Heart left ventricle (tissue), 16 donors: ENCODE data around the gene KTI12. TPM values are rescaled to one million over a fixed set of nuclear protein-coding genes. Genes with fewer than 3 reads are reported as not detected.

ENCODE experiments used
- ATAC-seq, 4 donors: fragments of 200-7000 bp; cut with Tn5 transposase; one replicate each; pipeline ENCODE4 v1.9.1; 2020 to 2022; ENCODE audit warnings: moderate library complexity in 4 of 4, mild to moderate bottlenecking in 3 of 4, moderate number of reproducible peaks in 1 of 4
- DNase-seq, 5 donors: peaks; one replicate each; pipeline ENCODE4 v3.0.0-alpha.2; 2020
- H3K27ac ChIP-seq, 12 donors: fragments of 200-600 bp; sonication (generic) in 4 of 12; one replicate each; pipeline versions ENCODE4 v1.5.0 to v1.8.0; 2016 to 2022; ENCODE audit warnings: mild to moderate bottlenecking in 2 of 12
- H3K27me3 ChIP-seq, 9 donors: fragments of 200-600 bp; sonication (generic) in 2 of 9; one replicate each; pipeline versions ENCODE4 v1.5.1 to v1.8.0; 2016 to 2022; ENCODE audit warnings: mild to moderate bottlenecking in 3 of 9
- H3K36me3 ChIP-seq, 9 donors: fragments of 200-600 bp; sonication (generic) in 2 of 9; one replicate each; pipeline versions ENCODE4 v1.5.0 to v1.8.0; 2018 to 2022; ENCODE audit warnings: mild to moderate bottlenecking in 2 of 9
- H3K4me1 ChIP-seq, 12 donors: fragments of 200-600 bp; sonication (generic) in 4 of 12; one replicate each; pipeline versions ENCODE4 v1.5.0 to v1.8.0; 2016 to 2022; ENCODE audit warnings: mild to moderate bottlenecking in 3 of 12
- H3K4me3 ChIP-seq, 12 donors: fragments of 200-600 bp; sonication (generic) in 4 of 12; one replicate each; pipeline versions ENCODE4 v1.5.0 to v1.8.0; 2017 to 2022; ENCODE audit warnings: mild to moderate bottlenecking in 9 of 12, moderate library complexity in 4 of 12
- H3K9me3 ChIP-seq, 12 donors: fragments of 200-600 bp; sonication (generic) in 4 of 12; one replicate each; pipeline versions ENCODE4 v1.5.0 to v1.8.0; 2016 to 2022; ENCODE audit warnings: mild to moderate bottlenecking in 1 of 12
- CTCF ChIP-seq, 12 donors: fragments of 200-600 bp; sonication (generic) in 4 of 12; IDR thresholded peaks; one replicate each; pipeline versions ENCODE4 v1.5.0 to v1.8.0; 2018 to 2022; ENCODE audit warnings: antibody characterized with exemption in 12 of 12, mild to moderate bottlenecking in 5 of 12
- POLR2A ChIP-seq, 2 donors: fragments of 450-650 bp; IDR thresholded peaks; one replicate each; pipeline ENCODE4 v1.6.1; 2017; ENCODE audit warnings: antibody characterized with exemption in 2 of 2, mild to moderate bottlenecking in 2 of 2, moderate library complexity in 2 of 2
- WGBS, 4 donors: extraction: QIAGEN DNeasy Blood & Tissue Kit in 2 of 4; methylation state at CpG; one replicate each; pipeline versions ENCODE4 v1.1.5 to v1.1.7; 2013 to 2018; 5-methylcytosine and 5-hydroxymethylcytosine counted together
- intact Hi-C, 10 donors: fragments of 100-400 bp; cut with DNase I; formaldehyde crosslinking; loops; one replicate each; pipeline versions ENCODE4 v1.11.1 to v1.14.2; 2022
- polyA plus RNA-seq, 2 donors: library from polyadenylated mRNA; stranded (reverse); fragments of 200-250 nt; gene quantifications; one replicate each; pipeline ENCODE4 v1.2.3, GENCODE V29; 2013
- total RNA-seq, 9 donors: library from RNA; depleted of rRNA in 2 of 9; stranded (reverse); fragments of >200 nt in 2 of 9; fragmentation: NEBNext Ultra II Directional in 3 of 9; extraction: Animal tissue kit (Norgen Biotek cat#: 25700) in 3 of 9; gene quantifications; one replicate each; pipeline versions ENCODE4 v1.1.0 to v1.2.4, GENCODE V29; 2016 to 2023
- donor health status: ischemic (EF 13 %, LVEDD 7.1; RV severe dilation, severe dysfunction).
- donor health status: healthy with polysubstance abuse.
- donor health status: DM: no; HTN: yes; CAD: no.
- donor health status: DM: no; HTN: no; CAD: no.
- donor health status: ischemic (EF 25% LVEDD 6.9; RV normal size, moderate dysfunction).
- donor health status: ischemic (EF 25% LVEDD 5.7; RV mildly dilated, moderate dysfunction).
- donor health status: healthy.
- donor health status: DM: yes; HTN: yes; CAD: no.
- donor health status: ischemic (EF 35%, LVEDD 5.7; RV mildly dilated, moderate dysfunction).
- donor health status: nonischemic (EF 11% LVEDD 7.7; RV severe dilation, severe dysfunction).
- donor health status: DM: yes; HTN: yes; CAD: no.
- donor health status: PGD.
- donor health status: ischemic (EF 29% LVEDD 5.4; RV normal size, mild dysfunction).
- donor health status: nonischemic (EF 23%, LVEDD 6.1; RV moderate dilation, normal function).

The KTI12 gene
- total and polyA plus RNA-seq, 11 donors: 2.4 to 10.3 (median 4.2) TPM

- Histone ChIP-seq H3K4me3 (no peak overlapping the region), H3K36me3 (peaks cover 0 to 51% (median 37%) of the 10 kb centered on the region in 9 donors), H3K27ac (no peak overlapping the region), H3K27me3 (no peaks in the 10 kb centered on the region), H3K9me3 (no peaks in the 10 kb centered on the region), H3K4me1 (peaks cover 0 to 32% (median 16%) of the 10 kb centered on the region in 12 donors)
- DNase-seq: no peak
- no peak for ATAC-seq
- TF ChIP-seq POLR2A (IDR thresholded peaks at IDR 0.05) (no peak), CTCF (IDR thresholded peaks at IDR 0.05) (no peak)
- intact Hi-C loops: no loop called here
- WGBS, 4 donors: 91 to 96% (median 95%) methylated on average over 1 of the region's 1 CpG
Observed at GRCh38 chr1:52028328-52028727, 5.3 kb downstream of the KTI12 start.

GRCh38 chr1:52026278-52026677 is 7.3 kb downstream of the KTI12 start:
- no peak overlapping the region for H3K27ac ChIP-seq
- TF ChIP-seq CTCF (IDR thresholded peaks at IDR 0.05) (no peak), POLR2A (IDR thresholded peaks at IDR 0.05) (no peak)
- H3K4me1 ChIP-seq: peaks cover 0 to 13% (median under 1%) of the 10 kb centered on the region in 12 donors
- WGBS, 4 donors: 94 to 100% (median 99%) methylated on average over 2 of the region's 2 CpGs
- H3K4me3 ChIP-seq: no peak overlapping the region
- no peak for DNase-seq
- intact Hi-C loops: no loop called here
- no peaks in the 10 kb centered on the region for H3K9me3 ChIP-seq
- no peak for ATAC-seq
- peaks cover 0 to 72% (median 56%) of the 10 kb centered on the region in 9 donors for H3K36me3 ChIP-seq
- H3K27me3 ChIP-seq: no peaks in the 10 kb centered on the region

- WGBS, 4 donors: 68 to 79% (median 72%) methylated on average over 2 of the region's 2 CpGs
- Histone ChIP-seq H3K9me3 (no peaks in the 10 kb centered on the region), H3K4me3 (no peak overlapping the region), H3K36me3 (peaks cover 0 to 76% (median 59%) of the 10 kb centered on the region in 9 donors), H3K27ac (no peak overlapping the region), H3K27me3 (no peaks in the 10 kb centered on the region), H3K4me1 (no peaks in the 10 kb centered on the region)
- no peak for DNase-seq
- no peak for ATAC-seq
- TF ChIP-seq POLR2A (IDR thresholded peaks at IDR 0.05) (no peak), CTCF (IDR thresholded peaks at IDR 0.05) (no peak)
- intact Hi-C loops: no loop called here
Observed at GRCh38 chr1:52022133-52022532, 11.5 kb downstream of the KTI12 start.

- intact Hi-C loops: no loop called here
Observed at GRCh38 chr1:52008071-52008809, 25.4 kb downstream of the KTI12 start.

More at GRCh38 chr1:52008071-52008809, 25.4 kb downstream of the KTI12 start:
- no peak for ATAC-seq
- H3K27ac ChIP-seq: no peak overlapping the region
- H3K4me1 ChIP-seq: no peaks in the 10 kb centered on the region
- peaks cover 0 to 49% (median 5%) of the 10 kb centered on the region in 9 donors for H3K27me3 ChIP-seq
- H3K4me3 ChIP-seq: no peak overlapping the region
- DNase-seq: no peak
- TF ChIP-seq POLR2A (IDR thresholded peaks at IDR 0.05) (no peak), CTCF (IDR thresholded peaks at IDR 0.05) (no peak)
- H3K9me3 ChIP-seq: no peaks in the 10 kb centered on the region
- WGBS, 4 donors: 86 to 90% (median 87%) methylated on average over 7 of the region's 7 CpGs
- no peaks in the 10 kb centered on the region for H3K36me3 ChIP-seq
